Measurements from ENCODE around the gene EIF3D.

EIF3D gene

GRCh38 chr22:36464715-36465231 is 64.2 kb downstream of the EIF3D start:
- DNase-seq, result no peak

- no peak for DNase-seq
Observed at GRCh38 chr22:36463783-36464184, 65.2 kb downstream of the EIF3D start.

GRCh38 chr22:36461665-36462649 is 67.0 kb downstream of the EIF3D start:
- no peak for DNase-seq
